Nephron (organoid): ENCODE measurements around the gene TRMT1.

ENCODE experiments used
- H3K27ac Mint-ChIP-seq, 3 experiments: 2 replicates each; pipeline ENCODE4 v1.8.0; 2020; ENCODE audit warnings: mixed read lengths in 3 of 3, mild to moderate bottlenecking in 2 of 3, moderate library complexity in 1 of 3
- H3K27me3 Mint-ChIP-seq: 2 replicates; pipeline ENCODE4 v1.8.0; 2021; ENCODE audit warnings: low read depth, mild to moderate bottlenecking, moderate library complexity, mixed read lengths
- H3K36me3 Mint-ChIP-seq: 2 replicates; pipeline ENCODE4 v1.8.0; 2020; ENCODE audit warnings: low read depth, mixed read lengths
- H3K4me1 Mint-ChIP-seq: 2 replicates; pipeline ENCODE4 v1.8.0; 2020; ENCODE audit warnings: mixed read lengths
- H3K4me3 Mint-ChIP-seq, 3 experiments: 2 replicates each; pipeline ENCODE4 v1.8.0; 2020; ENCODE audit warnings: mild to moderate bottlenecking in 3 of 3, mixed read lengths in 3 of 3, moderate library complexity in 2 of 3
- H3K9me3 Mint-ChIP-seq: 2 replicates; pipeline ENCODE4 v1.8.0; 2020; ENCODE audit warnings: mixed read lengths
- CTCF ChIP-seq, 3 experiments: fragments of 200-600 bp; sonication (generic); IDR thresholded peaks; one replicate each; pipeline ENCODE4 v1.5.0; 2021; ENCODE audit warnings: antibody characterized with exemption in 3 of 3; ENCODE audit not compliant: unreplicated experiment in 3 of 3

Gene TRMT1

DNA sequence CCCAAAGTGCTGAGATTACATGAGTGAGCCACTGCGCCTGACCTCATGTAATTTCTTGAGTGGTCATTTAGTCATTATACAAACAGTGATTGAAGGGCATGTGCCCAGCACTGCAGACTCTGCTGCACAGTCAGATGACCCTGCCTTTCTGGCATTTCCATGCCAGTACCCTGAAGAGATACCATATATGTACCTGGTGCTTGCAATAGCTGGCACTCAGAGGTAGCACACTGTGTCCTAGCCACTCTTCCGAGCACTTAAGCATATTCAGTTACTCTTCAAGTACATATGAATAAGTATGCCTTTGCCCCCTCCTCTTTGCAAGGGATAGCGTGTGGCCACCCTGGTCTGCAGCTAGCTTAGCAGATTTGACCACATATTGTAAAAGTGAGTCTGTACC, 18.1 kb upstream of the TRMT1 start:
- no peaks in the 10 kb centered on the region for H3K27me3 Mint-ChIP-seq
- no peaks in the 10 kb centered on the region for H3K9me3 Mint-ChIP-seq
- no peak for TF ChIP-seq CTCF (IDR thresholded peaks at IDR 0.05; ENCODE audit: unreplicated experiment in 3 of 3)
- H3K27ac Mint-ChIP-seq = no peak overlapping the region
- H3K4me1 Mint-ChIP-seq = no peaks in the 10 kb centered on the region
- no peak overlapping the region for H3K4me3 Mint-ChIP-seq
- H3K36me3 Mint-ChIP-seq = peaks cover 28% of the 10 kb centered on the region

DNA sequence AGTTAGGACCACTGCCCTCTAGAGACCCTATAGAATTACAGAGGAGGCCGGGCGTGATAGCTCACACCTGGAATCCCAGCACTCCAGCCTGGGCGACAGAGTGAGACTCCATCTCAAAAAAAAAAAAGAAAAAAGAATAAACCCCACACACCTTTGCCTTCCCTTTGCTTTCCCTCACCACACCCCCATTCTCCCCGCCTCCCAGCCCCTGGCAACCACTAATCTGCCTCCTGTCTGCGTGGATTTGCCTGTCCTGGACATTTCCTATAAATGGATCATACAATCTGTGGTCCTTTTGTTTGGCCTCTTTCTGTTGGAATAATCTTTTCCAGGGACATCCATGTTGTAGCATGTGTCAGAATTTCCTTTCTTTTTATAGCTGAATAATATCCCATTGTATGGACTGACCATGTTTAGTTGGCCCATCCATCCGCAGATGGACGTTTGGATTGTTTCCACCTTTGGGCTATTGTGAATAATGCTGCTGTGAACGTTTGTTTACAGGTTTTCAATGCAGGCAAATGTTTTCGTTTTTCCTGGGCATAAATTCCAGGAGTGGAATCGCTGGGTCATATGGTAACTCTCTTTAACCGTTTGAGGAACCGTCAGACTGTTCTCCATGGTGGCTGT, 16.8 kb upstream of the TRMT1 start:
- Mint-ChIP-seq H3K4me1 (no peaks in the 10 kb centered on the region), H3K36me3 (peaks cover 23% of the 10 kb centered on the region)

GRCh38 chr19:13132471-13133180, 16.1 kb upstream of the TRMT1 start:
- Mint-ChIP-seq H3K4me3 (no peak overlapping the region), H3K9me3 (no peaks in the 10 kb centered on the region), H3K4me1 (no peaks in the 10 kb centered on the region), H3K27me3 (no peaks in the 10 kb centered on the region), H3K27ac (no peak overlapping the region), H3K36me3 (peaks cover 18% of the 10 kb centered on the region)
- TF ChIP-seq CTCF (IDR thresholded peaks at IDR 0.05; ENCODE audit: unreplicated experiment in 3 of 3) = no peak

More for the DNA sequence above, 16.8 kb upstream of the TRMT1 start:
- Mint-ChIP-seq H3K4me3 (no peak overlapping the region), H3K27ac (no peak overlapping the region), H3K9me3 (no peaks in the 10 kb centered on the region), H3K27me3 (no peaks in the 10 kb centered on the region)
- no peak for TF ChIP-seq CTCF (IDR thresholded peaks at IDR 0.05; ENCODE audit: unreplicated experiment in 3 of 3)

DNA sequence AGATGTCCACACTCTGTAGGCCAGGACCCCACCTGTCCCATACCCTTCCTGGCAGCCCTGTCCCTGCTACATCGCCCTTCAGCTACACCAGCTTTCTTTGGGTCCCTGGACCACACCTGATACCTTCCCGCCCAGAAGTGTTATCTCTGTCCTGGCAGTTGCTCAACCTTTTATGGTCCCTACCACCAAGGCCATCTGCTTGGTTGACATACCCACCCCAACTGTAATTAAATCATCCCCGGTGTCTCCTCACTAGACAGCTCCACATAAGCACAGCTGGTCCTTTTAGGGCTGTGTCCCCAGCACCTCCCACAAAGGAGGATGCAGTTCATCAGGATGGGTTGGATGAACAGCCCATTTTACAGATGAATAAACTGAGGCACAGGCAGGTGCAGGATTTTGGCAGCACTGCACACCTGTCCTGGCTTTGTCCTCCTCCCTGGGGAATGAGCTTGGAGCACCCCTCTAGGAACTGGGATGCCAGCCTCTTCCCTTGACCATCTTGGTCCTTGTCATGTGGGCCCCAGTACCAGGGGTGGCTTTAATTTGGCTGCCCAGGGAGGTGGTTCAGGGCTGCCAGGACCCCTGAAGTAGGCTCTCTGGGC, 14.4 kb upstream of the TRMT1 start:
- Mint-ChIP-seq H3K36me3 (peaks cover 8% of the 10 kb centered on the region), H3K27me3 (no peaks in the 10 kb centered on the region), H3K4me1 (no peaks in the 10 kb centered on the region), H3K27ac (no peak overlapping the region), H3K4me3 (no peak overlapping the region), H3K9me3 (no peaks in the 10 kb centered on the region)
- TF ChIP-seq CTCF (IDR thresholded peaks at IDR 0.05; ENCODE audit: unreplicated experiment in 3 of 3) = no peak

DNA sequence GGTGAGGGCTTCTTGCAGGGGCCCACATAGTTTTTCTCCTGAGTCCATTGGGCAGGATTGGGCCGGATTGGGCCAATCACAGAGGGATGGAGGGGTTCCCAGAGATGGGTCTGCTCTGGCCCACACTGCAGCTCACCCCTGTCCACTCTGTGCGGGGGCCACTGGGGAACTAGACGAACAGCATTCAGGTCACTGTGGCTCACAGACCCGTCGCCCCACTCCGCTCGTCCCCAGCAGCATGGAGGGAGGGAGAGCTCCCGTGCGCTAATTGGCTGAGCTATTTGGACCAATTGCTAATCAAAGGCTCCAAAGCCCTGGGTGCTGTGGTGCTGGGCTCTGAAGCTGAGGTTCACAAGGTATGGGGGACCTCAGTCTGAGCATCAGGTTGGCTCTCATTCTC, 12.8 kb upstream of the TRMT1 start:
- no peak overlapping the region for H3K4me3 Mint-ChIP-seq
- H3K27ac Mint-ChIP-seq = no peak overlapping the region
- no peaks in the 10 kb centered on the region for H3K4me1 Mint-ChIP-seq
- no peak for TF ChIP-seq CTCF (IDR thresholded peaks at IDR 0.05; ENCODE audit: unreplicated experiment in 3 of 3)
- no peaks in the 10 kb centered on the region for H3K9me3 Mint-ChIP-seq
- no peaks in the 10 kb centered on the region for H3K27me3 Mint-ChIP-seq
- H3K36me3 Mint-ChIP-seq = peaks cover 8% of the 10 kb centered on the region
